NCI-H146 (cell line): ENCODE measurements around the gene BIRC5.

Experiments
- DNase-seq: peaks from one replicate; lab custom pipeline; 2025; lab: John Stamatoyannopoulos, UW

Gene BIRC5

GRCh38 chr17:78184351-78184750, 29.7 kb upstream of the BIRC5 start:
- DNase-seq, result no peak

DNA sequence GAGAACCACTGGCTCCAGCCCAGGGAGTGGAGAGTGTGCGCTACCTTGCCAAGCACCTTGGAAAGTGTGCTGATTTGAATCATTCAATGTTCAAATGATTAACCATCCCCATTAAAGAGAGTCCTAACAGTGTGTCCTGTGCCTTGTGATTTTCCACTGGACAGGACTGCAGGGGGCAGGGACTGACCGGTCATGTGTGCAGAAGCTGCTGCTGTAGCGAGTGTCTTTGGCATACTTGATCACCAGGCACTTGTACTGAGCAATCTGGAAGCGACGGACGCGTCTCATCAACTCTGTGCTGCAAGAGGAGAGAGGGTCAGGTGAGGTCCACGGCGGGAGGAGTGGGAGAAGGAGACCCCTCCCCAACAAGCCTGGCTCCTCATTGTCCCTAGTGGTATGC, 29.2 kb upstream of the BIRC5 start:
- no peak for DNase-seq

GRCh38 chr17:78185981-78186691, 27.9 kb upstream of the BIRC5 start:
- DNase-seq, result peak; percentile 66

- DNase-seq, result peak; percentile 98
Measured at GRCh38 chr17:78186692-78187595, 27.1 kb upstream of the BIRC5 start, which contains the start of the genes AFMID and TK1. AFMID (plus strand) TSS chr17:78187362; CDS start chr17:78187371, 9 bp downstream. TK1 (minus strand) TSS chr17:78187052; CDS start chr17:78186994, 58 bp downstream.

GRCh38 chr17:78196716-78197115, 17.3 kb upstream of the BIRC5 start:
- no peak for DNase-seq

DNA sequence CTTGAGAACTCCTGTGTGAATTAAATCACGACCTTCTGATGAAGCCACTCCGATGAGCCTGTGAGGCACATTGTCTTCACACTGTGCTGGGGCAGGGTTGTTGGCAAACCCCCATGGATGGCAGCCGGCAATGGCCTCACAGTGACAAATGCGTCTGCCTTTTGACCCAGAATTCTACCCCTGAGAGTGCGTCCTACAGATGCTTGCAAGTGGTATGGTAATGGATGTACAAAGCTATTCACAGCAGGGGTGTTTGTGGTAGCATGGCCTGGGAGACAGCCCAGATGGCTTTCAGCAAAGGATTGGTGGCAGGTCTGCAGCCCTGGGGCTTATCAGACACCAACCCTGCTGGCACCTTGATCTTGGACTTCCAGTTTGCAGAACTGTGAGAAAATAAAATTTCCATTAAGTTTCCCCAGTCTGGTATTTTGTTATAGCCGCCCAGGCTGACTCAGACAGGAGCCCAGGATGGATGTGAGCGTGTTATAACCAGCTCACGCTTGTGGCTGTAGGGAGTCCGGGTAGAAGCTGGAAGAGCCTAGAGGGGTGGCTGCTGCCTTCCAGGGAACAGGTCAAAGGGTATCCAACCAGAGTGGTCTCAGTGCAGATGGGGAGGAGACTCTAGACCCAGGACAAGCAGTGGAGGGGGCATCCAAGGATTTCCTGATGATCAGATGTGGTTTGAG, 16.8 kb upstream of the BIRC5 start:
- DNase-seq, result peak; percentile 46

DNA sequence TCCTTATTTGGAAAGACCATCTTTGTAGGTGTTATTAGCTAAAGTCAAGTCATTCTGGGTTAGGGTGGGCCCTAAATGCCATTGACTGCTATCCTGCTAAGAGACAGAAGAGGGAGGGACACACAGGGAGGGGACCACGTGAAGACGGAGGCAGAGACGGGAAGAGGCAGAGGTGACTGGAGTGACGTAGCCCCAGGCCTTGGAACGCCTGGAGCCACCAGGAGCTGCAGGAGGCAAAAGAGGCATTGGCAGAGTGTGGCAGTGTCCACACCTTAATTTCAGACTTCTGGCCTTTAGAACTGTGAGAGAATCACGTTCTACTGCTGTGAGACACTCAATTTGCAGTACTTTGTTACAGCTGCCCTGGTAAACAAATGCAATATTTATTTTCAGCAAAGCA, 13.6 kb upstream of the BIRC5 start:
- DNase-seq, result no peak

GRCh38 chr17:78202666-78203065, 11.4 kb upstream of the BIRC5 start:
- no peak for DNase-seq

DNA sequence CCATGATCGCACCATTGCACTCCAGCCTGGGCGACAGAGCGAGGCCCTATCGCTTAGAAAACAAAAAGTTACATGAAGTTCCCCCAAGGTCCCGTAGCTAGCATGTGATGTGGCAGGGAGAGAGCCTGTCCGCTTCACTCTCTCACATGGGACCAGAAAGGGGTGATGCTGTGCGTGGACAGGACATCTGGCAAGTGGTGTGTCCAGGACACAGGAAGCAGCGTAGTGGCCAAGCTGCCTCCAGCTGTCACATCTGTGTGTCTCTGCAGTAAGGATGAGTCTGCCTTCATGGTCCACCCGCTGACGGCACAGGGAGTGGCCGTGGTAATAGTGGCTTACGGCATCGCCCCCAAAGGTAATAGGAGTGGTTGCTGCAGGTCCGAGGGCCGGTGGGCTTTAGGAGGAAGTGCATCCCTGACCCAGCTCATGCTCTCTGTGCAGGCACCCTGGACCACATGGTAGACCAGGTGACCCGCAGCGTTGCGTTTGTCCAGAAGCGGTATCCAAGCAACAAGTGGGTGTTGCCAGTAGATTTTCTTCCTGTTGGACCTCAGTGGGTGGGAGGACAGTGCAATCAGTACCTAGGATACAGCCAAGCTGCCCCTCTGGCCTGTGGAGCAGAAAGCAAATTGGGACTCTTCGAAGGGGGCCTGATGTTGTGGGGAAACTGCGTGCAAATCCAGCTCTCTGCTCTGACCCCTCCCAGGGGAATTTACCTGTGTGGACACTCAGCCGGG, 9.5 kb upstream of the BIRC5 start:
- no peak for DNase-seq

- DNase-seq, result no peak
Measured at GRCh38 chr17:78205124-78205775, 8.8 kb upstream of the BIRC5 start.

DNA sequence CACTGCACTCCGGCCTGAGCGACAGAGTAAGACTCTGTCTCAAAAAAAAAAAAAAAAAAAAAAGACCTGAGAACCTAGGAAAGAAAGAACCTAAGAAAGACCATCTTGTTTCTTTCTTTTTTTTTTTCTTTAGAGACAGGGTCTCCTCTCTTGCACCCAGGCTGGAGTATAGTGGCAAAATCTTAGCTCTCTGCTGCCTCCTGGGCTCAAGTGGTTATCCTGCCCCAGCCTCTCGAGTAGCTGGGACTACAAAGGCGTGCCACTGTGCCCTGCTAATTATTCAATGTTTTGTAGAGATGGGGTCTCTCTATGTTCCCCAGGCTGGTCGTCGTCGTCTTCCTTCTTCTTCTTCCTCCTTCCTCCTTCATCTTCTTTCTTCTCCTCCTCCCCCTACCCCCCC, 7.8 kb upstream of the BIRC5 start:
- DNase-seq, result no peak

GRCh38 chr17:78208486-78208885, 5.6 kb upstream of the BIRC5 start:
- DNase-seq, result no peak

DNA sequence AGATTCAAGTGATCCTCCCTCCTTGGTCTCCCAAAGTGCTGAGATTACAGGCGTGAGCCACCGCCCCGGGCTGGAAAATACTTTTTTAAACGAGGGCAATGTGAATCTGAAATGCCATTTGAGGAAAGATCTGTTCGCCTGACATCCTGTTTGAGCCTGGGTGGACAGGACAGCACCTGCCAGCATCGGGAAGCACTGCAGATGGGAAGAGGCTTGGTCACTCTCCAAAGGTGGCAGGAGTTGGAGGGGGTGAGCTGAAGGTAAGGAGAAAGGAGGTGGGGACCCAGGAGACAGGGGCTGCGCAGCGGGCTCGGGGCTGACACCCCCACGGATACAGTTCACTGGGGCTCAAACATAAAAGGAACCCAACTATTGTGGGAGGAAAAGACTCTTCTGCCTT, 3.9 kb upstream of the BIRC5 start:
- no peak for DNase-seq

- DNase-seq, result peak; percentile 81
Measured at GRCh38 chr17:78211032-78211431, 3.0 kb upstream of the BIRC5 start.

- no peak for DNase-seq
Measured at GRCh38 chr17:78214706-78215061, 631 bp downstream of the BIRC5 start.

DNA sequence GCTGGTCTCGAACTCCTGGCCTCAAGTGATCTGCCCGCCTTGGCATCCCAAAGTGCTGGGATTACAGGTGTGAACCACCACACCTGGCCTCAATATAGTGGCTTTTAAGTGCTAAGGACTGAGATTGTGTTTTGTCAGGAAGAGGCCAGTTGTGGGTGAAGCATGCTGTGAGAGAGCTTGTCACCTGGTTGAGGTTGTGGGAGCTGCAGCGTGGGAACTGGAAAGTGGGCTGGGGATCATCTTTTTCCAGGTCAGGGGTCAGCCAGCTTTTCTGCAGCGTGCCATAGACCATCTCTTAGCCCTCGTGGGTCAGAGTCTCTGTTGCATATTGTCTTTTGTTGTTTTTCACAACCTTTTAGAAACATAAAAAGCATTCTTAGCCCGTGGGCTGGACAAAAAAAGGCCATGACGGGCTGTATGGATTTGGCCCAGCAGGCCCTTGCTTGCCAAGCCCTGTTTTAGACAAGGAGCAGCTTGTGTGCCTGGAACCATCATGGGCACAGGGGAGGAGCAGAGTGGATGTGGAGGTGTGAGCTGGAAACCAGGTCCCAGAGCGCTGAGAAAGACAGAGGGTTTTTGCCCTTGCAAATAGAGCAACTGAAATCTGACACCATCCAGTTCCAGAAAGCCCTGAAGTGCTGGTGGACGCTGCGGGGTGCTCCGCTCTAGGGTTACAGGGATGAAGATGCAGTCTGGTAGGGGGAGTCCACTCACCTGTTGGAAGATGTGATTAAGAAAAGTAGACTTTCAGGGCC, 5.5 kb downstream of the BIRC5 start:
- DNase-seq, result no peak

DNA sequence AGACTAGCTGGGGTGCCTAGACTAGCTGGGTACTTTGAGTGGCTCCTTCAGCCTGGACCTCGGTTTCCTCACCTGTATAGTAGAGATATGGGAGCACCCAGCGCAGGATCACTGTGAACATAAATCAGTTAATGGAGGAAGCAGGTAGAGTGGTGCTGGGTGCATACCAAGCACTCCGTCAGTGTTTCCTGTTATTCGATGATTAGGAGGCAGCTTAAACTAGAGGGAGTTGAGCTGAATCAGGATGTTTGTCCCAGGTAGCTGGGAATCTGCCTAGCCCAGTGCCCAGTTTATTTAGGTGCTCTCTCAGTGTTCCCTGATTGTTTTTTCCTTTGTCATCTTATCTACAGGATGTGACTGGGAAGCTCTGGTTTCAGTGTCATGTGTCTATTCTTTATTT, 9.0 kb downstream of the BIRC5 start:
- no peak for DNase-seq

DNA sequence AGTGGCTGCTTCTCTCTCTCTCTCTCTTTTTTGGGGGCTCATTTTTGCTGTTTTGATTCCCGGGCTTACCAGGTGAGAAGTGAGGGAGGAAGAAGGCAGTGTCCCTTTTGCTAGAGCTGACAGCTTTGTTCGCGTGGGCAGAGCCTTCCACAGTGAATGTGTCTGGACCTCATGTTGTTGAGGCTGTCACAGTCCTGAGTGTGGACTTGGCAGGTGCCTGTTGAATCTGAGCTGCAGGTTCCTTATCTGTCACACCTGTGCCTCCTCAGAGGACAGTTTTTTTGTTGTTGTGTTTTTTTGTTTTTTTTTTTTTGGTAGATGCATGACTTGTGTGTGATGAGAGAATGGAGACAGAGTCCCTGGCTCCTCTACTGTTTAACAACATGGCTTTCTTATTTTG, 9.7 kb downstream of the BIRC5 start:
- DNase-seq, result no peak

DNA sequence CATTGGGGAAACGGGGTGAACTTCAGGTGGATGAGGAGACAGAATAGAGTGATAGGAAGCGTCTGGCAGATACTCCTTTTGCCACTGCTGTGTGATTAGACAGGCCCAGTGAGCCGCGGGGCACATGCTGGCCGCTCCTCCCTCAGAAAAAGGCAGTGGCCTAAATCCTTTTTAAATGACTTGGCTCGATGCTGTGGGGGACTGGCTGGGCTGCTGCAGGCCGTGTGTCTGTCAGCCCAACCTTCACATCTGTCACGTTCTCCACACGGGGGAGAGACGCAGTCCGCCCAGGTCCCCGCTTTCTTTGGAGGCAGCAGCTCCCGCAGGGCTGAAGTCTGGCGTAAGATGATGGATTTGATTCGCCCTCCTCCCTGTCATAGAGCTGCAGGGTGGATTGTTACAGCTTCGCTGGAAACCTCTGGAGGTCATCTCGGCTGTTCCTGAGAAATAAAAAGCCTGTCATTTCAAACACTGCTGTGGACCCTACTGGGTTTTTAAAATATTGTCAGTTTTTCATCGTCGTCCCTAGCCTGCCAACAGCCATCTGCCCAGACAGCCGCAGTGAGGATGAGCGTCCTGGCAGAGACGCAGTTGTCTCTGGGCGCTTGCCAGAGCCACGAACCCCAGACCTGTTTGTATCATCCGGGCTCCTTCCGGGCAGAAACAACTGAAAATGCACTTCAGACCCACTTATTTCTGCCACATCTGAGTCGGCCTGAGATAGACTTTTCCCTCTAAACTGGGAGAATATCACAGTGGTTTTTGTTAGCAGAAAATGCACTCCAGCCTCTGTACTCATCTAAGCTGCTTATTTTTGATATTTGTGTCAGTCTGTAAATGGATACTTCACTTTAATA, 10.4 kb downstream of the BIRC5 start:
- DNase-seq, result no peak
